OCI-LY7 (cell line): Measurements from ENCODE around the gene CLEC6A. TPM values are rescaled to one million over a fixed set of nuclear protein-coding genes. Genes with fewer than 3 reads are reported as not detected.

Source experiments
- BruUV-seq: library from RNA; stranded (reverse); fragments of 400-500 nt; replicated peaks from 2 replicates; lab custom pipeline; 2021; lab: Mats Ljungman, UMichigan
- CTCF ChIA-PET: fragments of 300-600 bp; sonication (Branson Sonifier 250); formaldehyde crosslinking; loops from one replicate; lab custom pipeline; 2022; ENCODE audit warnings: antibody characterized with exemption; ENCODE audit not compliant: unreplicated experiment; lab: Charles Lee
- POLR2A ChIA-PET: fragments of 300-600 bp; sonication (Branson Sonifier 250); formaldehyde crosslinking; loops from one replicate; lab custom pipeline; 2022; ENCODE audit warnings: antibody characterized with exemption; lab: Charles Lee
- DNase-seq: peaks from one replicate; pipeline ENCODE4 v3.0.0-alpha.2; 2015; ENCODE audit warnings: low spot score
- H2AFZ ChIP-seq: fragments of 200-600 bp; sonication (generic), shearing (Covaris generic); 2 replicates; pipeline ENCODE4 v1.6.1; 2014; ENCODE audit warnings: mild to moderate bottlenecking, antibody characterized with exemption, low read length, moderate library complexity
- H3K27ac ChIP-seq: fragments of 200-600 bp; sonication (generic); 2 replicates; pipeline ENCODE4 v1.5.1; 2014; ENCODE audit warnings: mixed run types, low read depth, mild to moderate bottlenecking, moderate library complexity, low read length, inconsistent platforms; ENCODE audit not compliant: poor library complexity, severe bottlenecking
- H3K36me3 ChIP-seq: fragments of 200-600 bp; sonication (generic); 2 replicates; pipeline ENCODE4 v1.6.1; 2014; ENCODE audit warnings: mild to moderate bottlenecking, antibody characterized with exemption, low read length, moderate library complexity, mixed read lengths; ENCODE audit not compliant: insufficient read depth
- H3K4me1 ChIP-seq: fragments of 200-600 bp; sonication (generic); 2 replicates; pipeline ENCODE4 v1.5.1; 2014; ENCODE audit warnings: mild to moderate bottlenecking, low read length; ENCODE audit not compliant: insufficient read depth, poor library complexity, severe bottlenecking
- H3K4me2 ChIP-seq: fragments of 200-600 bp; sonication (generic); 2 replicates; pipeline ENCODE4 v1.6.1; 2014; ENCODE audit warnings: mild to moderate bottlenecking, low read length
- H3K4me3 ChIP-seq: fragments of 200-600 bp; sonication (generic); 2 replicates; pipeline ENCODE4 v1.5.1; 2014; ENCODE audit warnings: mild to moderate bottlenecking, low read depth, low read length; ENCODE audit not compliant: poor library complexity, severe bottlenecking
- H3K79me2 ChIP-seq: fragments of 200-600 bp; sonication (generic); 2 replicates; pipeline ENCODE4 v1.6.1; 2016; ENCODE audit warnings: low read depth, mild to moderate bottlenecking, low read length, moderate library complexity, mixed read lengths; ENCODE audit not compliant: insufficient read depth
- H3K9me2 ChIP-seq: fragments of 200-600 bp; sonication (generic); 2 replicates; pipeline ENCODE4 v1.6.1; 2016; ENCODE audit warnings: mild to moderate bottlenecking, low read length, mixed read lengths; ENCODE audit not compliant: insufficient read depth
- H3K9me3 ChIP-seq: fragments of 200-600 bp; sonication (generic); 2 replicates; pipeline ENCODE4 v1.6.1; 2014; ENCODE audit warnings: mild to moderate bottlenecking, mixed run types, low read length, mixed read lengths
- H4K20me1 ChIP-seq: fragments of 200-600 bp; sonication (generic); 2 replicates; pipeline ENCODE4 v1.6.1; 2014; ENCODE audit warnings: mild to moderate bottlenecking, antibody characterized with exemption, low read length, moderate library complexity, mixed read lengths; ENCODE audit not compliant: insufficient read depth
- EZH2phosphoT487 ChIP-seq: fragments of 200-600 bp; sonication (generic); IDR thresholded peaks from 2 replicates; pipeline ENCODE4 v1.6.1; 2018; ENCODE audit warnings: low read depth, borderline replicate concordance, mild to moderate bottlenecking, mixed run types, antibody characterized with exemption, low read length, moderate library complexity, mixed read lengths
- intact Hi-C: fragments of 100-400 bp; cut with micrococcal nuclease; formaldehyde crosslinking; loops from one replicate; pipeline ENCODE4 v1.10.0; 2022; ENCODE audit not compliant: unreplicated experiment
- total RNA-seq, 2 experiments: library from RNA; depleted of rRNA in 1 of 2; stranded (reverse); fragments of >200 nt in 1 of 2; shearing (Covaris generic) in 1 of 2; gene quantifications; 2 replicates each; pipeline ENCODE4 v1.2.3, GENCODE V29; 2014 to 2022
- TF ChIP-seq, protein P1 (sequence below): fragments of 200-600 bp; sonication (generic); conservative IDR thresholded peaks from 2 replicates; pipeline ENCODE4 v1.5.1; 2014; ENCODE audit warnings: mild to moderate bottlenecking, antibody characterized with exemption, low read length, moderate library complexity, mixed read lengths

CLEC6A gene
- total RNA-seq, 2 experiments from 2014 or later, result not detected

DNA sequence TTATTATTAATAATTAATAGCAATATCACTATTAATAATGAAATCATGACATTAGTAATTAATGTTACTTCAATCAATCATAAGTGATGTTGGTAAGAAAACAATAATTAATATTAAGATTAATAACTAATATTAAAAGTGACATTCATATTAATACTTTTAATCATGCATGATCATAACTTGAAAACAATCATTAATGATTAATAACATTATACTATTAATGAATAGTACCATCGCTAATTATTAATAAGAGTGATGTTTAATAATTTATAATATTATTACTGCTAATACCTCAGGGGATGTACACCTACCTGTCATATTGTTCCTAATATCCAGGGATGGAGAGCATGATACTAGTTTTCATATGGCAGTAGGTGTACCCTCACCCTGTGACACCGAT lies 10.0 kb upstream of the CLEC6A start:
- H3K4me3 ChIP-seq, result no peak overlapping the region
- CTCF ChIA-PET, result no interaction called here
- no peaks in the 10 kb centered on the region for H3K36me3 ChIP-seq
- no peaks in the 10 kb centered on the region for H3K9me3 ChIP-seq
- intact Hi-C loops, result no loop called here
- no peaks in the 10 kb centered on the region for H4K20me1 ChIP-seq
- no peak overlapping the region for H3K27ac ChIP-seq
- no TSS peak for BruUV-seq
- no peak for DNase-seq
- H3K79me2 ChIP-seq, result no peaks in the 10 kb centered on the region
- no peaks in the 10 kb centered on the region for H3K4me1 ChIP-seq
- no peak overlapping the region for H3K4me2 ChIP-seq
- POLR2A ChIA-PET, result no interaction called here
- no peak overlapping the region for H2AFZ ChIP-seq
- TF ChIP-seq, protein P1, sequence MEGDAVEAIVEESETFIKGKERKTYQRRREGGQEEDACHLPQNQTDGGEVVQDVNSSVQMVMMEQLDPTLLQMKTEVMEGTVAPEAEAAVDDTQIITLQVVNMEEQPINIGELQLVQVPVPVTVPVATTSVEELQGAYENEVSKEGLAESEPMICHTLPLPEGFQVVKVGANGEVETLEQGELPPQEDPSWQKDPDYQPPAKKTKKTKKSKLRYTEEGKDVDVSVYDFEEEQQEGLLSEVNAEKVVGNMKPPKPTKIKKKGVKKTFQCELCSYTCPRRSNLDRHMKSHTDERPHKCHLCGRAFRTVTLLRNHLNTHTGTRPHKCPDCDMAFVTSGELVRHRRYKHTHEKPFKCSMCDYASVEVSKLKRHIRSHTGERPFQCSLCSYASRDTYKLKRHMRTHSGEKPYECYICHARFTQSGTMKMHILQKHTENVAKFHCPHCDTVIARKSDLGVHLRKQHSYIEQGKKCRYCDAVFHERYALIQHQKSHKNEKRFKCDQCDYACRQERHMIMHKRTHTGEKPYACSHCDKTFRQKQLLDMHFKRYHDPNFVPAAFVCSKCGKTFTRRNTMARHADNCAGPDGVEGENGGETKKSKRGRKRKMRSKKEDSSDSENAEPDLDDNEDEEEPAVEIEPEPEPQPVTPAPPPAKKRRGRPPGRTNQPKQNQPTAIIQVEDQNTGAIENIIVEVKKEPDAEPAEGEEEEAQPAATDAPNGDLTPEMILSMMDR, result no peak
- TF ChIP-seq EZH2phosphoT487, result no peak
- H3K9me2 ChIP-seq, result no peaks in the 10 kb centered on the region

DNA sequence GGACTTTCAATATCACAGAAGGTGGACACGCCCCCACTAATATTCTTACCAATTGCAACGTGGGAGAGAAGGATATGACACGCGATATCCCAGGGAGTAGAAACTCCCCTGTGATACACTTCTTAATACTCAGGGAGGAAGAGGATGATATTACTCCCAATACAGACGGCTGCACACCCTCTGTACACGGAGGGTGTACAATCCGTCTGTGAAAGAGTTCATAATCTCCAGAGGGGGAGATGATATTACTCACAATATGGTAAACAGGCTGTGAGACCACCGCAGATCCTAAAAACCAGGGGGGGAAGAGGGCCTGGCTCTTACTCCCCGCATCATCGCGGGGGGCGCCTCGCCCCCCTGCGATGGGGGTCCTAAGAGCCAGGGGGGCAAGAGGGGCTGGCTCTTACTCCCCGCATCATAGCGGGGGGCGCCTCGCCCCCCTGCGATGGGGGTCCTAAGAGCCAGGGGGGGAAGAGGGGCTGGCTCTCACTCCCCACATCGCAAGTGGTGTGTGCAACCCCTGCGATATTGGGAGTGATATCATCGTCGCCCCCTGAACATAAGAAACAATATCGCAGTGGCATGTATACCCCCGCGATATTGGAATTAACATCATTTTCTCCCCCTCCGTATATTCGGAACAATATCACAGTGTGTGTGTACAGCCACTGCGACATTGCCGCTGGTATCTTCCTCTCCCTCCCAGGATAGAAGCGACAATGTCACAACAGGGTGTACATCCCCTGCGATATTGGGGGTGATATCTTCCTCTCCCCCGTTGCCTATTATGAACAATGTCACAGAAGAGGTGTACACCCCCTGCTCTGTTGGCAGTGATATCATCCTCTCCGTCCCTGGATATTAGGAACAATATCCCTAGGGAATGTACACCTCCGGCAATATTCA lies 8.9 kb upstream of the CLEC6A start:
- ChIA-PET POLR2A (no interaction called here), CTCF (no interaction called here)
- no peaks in the 10 kb centered on the region for H3K9me3 ChIP-seq
- H3K27ac ChIP-seq, result no peak overlapping the region
- no peak overlapping the region for H3K4me2 ChIP-seq
- intact Hi-C loops, result no loop called here
- no peaks in the 10 kb centered on the region for H3K79me2 ChIP-seq
- H3K9me2 ChIP-seq, result no peaks in the 10 kb centered on the region
- DNase-seq, result no peak
- BruUV-seq, result no TSS peak
- no peak overlapping the region for H2AFZ ChIP-seq
- no peaks in the 10 kb centered on the region for H3K36me3 ChIP-seq
- no peaks in the 10 kb centered on the region for H4K20me1 ChIP-seq
- TF ChIP-seq EZH2phosphoT487, result no peak
- TF ChIP-seq, protein P1, result no peak
- no peak overlapping the region for H3K4me3 ChIP-seq
- no peaks in the 10 kb centered on the region for H3K4me1 ChIP-seq

DNA sequence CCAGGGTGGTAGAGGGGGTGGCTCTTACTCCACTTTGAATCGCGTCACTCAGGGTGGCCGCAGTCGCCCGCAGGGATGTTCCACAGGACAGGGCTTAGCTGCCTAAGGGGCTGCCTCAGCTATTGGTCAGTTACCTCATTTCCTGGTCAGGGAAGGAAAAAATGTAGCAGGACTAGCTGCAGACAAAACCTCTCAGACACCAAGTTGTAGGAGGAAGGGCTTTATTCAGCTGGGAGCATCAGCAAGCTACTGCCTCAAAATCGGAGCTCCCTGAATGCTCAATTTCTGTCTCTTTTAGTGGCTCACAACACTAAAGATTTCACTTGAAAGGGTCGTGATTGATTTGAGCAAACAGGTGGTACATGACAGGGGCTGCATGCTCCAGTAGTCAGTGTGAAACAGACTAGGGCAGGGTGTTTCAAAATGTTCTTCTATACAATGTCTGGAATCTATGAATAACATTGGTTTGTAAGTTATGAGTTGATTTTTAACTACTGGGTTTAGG lies 6.4 kb upstream of the CLEC6A start:
- intact Hi-C loops, result no loop called here
- no peak overlapping the region for H3K4me3 ChIP-seq
- H3K36me3 ChIP-seq, result no peaks in the 10 kb centered on the region
- H4K20me1 ChIP-seq, result no peaks in the 10 kb centered on the region
- DNase-seq, result no peak
- H3K4me1 ChIP-seq, result no peaks in the 10 kb centered on the region
- no peaks in the 10 kb centered on the region for H3K9me2 ChIP-seq
- TF ChIP-seq, protein P1, result no peak
- no peak for TF ChIP-seq EZH2phosphoT487
- H3K27ac ChIP-seq, result no peak overlapping the region
- H3K4me2 ChIP-seq, result no peak overlapping the region
- POLR2A ChIA-PET, result interaction anchor here (0.6 kb wide), 1 partner anchor 583 kb away, joined by 3 read pairs; no protein-coding TSS in a partner anchor
- no peak overlapping the region for H2AFZ ChIP-seq
- no TSS peak for BruUV-seq
- H3K9me3 ChIP-seq, result no peaks in the 10 kb centered on the region
- CTCF ChIA-PET, result no interaction called here
- H3K79me2 ChIP-seq, result no peaks in the 10 kb centered on the region
